ENCODE data around the gene CORO2A. TPM values are rescaled to one million over a fixed set of nuclear protein-coding genes. Genes with fewer than 3 reads are reported as not detected.
A peak's percentile ranks its signal among the peaks of the same experiment; 100 is the strongest.

Gene CORO2A
- 1 to 10 TPM in 3 of 4 donors, under 1 TPM in 1; 0.42 to 2.7 (median 1.9) TPM for total RNA-seq

GRCh38 chr9:98192503-98193335 lies at the start of gene CORO2A:
Gene CORO2A (minus strand): TSS chr9:98192637. CDS start chr9:98157660, 34,977 bp downstream.
- intact Hi-C loops (cut with DNase I): no loop called here
- TF ChIP-seq POLR2AphosphoS5 (IDR thresholded peaks at IDR 0.05): peak; percentile 36 to 65
- TF ChIP-seq POLR2A (IDR thresholded peaks at IDR 0.05; ENCODE audit: low read depth): no peak
- peak; percentile 10 to 24 (median 11) for TF ChIP-seq CTCF (IDR thresholded peaks at IDR 0.05)
- WGBS: 2% methylated on average over 38 of the region's 95 CpGs

GRCh38 chr9:98241357-98242300 lies 49.2 kb upstream of the CORO2A start:
- Histone ChIP-seq H3K27ac (replicated peaks in 1 of 4) (no peak overlapping the region), H3K4me3 (no peak overlapping the region), H3K4me1 (peaks cover 0 to 6% (median 2%) of the 10 kb centered on the region in 4 donors), H3K36me3 (peaks cover 3 to 25% (median 12%) of the 10 kb centered on the region in 4 donors), H3K27me3 (no peaks in the 10 kb centered on the region), H3K9me3 (no peaks in the 10 kb centered on the region)
- 92% methylated on average over 8 of the region's 8 CpGs for WGBS
- no peak for TF ChIP-seq POLR2AphosphoS5 (IDR thresholded peaks at IDR 0.05)
- TF ChIP-seq EP300 (IDR thresholded peaks at IDR 0.05): no peak
- TF ChIP-seq CTCF (IDR thresholded peaks at IDR 0.05): no peak
- intact Hi-C loops (cut with DNase I): no loop called here
- DNase-seq (ENCODE audit: extremely low spot score): no peak

More at GRCh38 chr9:98192503-98193335, at the start of gene CORO2A:
- peaks cover 10 to 22% (median 16%) of the 10 kb centered on the region in 4 donors for H3K4me1 ChIP-seq
- H3K36me3 ChIP-seq: peaks cover 0 to 2% (median 0%) of the 10 kb centered on the region in 4 donors
- H3K9me3 ChIP-seq: no peaks in the 10 kb centered on the region
- no peak for DNase-seq (ENCODE audit: extremely low spot score)
- H3K4me3 ChIP-seq: peak within 1 kb of the TSS; percentile 71 to 78 (median 74)
- H3K27me3 ChIP-seq: peaks cover 0 to 8% (median 0%) of the 10 kb centered on the region in 4 donors
- H3K27ac ChIP-seq (replicated peaks in 1 of 4): peak within 1 kb of the TSS; percentile 65 to 80 (median 72)

- no peak for DNase-seq (ENCODE audit: extremely low spot score)
- WGBS: 91% methylated on average over 3 of the region's 3 CpGs
- peaks cover 3 to 25% (median 12%) of the 10 kb centered on the region in 4 donors for H3K36me3 ChIP-seq
Measured at GRCh38 chr9:98240475-98240874, 48.0 kb upstream of the CORO2A start.

More at GRCh38 chr9:98240475-98240874, 48.0 kb upstream of the CORO2A start:
- H3K4me3 ChIP-seq: no peak overlapping the region
- H3K4me1 ChIP-seq: no peaks in the 10 kb centered on the region
- H3K27me3 ChIP-seq: no peaks in the 10 kb centered on the region
- H3K27ac ChIP-seq (replicated peaks in 1 of 4): no peak overlapping the region
- H3K9me3 ChIP-seq: no peaks in the 10 kb centered on the region
- no peak for TF ChIP-seq CTCF (IDR thresholded peaks at IDR 0.05)
- no peak for TF ChIP-seq EP300 (IDR thresholded peaks at IDR 0.05)
- TF ChIP-seq POLR2AphosphoS5 (IDR thresholded peaks at IDR 0.05): no peak
- intact Hi-C loops (cut with DNase I): no loop called here

All from esophagus muscularis mucosa (tissue), 4 donors.